Body of pancreas (tissue), 4 donors: ENCODE data around the gene APMAP.

ENCODE experiments used
- CTCF ChIP-seq, 7 experiments: fragments of 450-650 bp in 4 of 7; fragments of 200-600 bp in 3 of 7; sonication (generic) in 3 of 7; IDR thresholded peaks; one replicate each; pipeline ENCODE4 v1.5.1; 2016 to 2019; ENCODE audit warnings: antibody characterized with exemption in 7 of 7
- POLR2A ChIP-seq, 3 donors: fragments of 450-650 bp; IDR thresholded peaks; one replicate each; pipeline ENCODE4 v1.6.1; 2016; ENCODE audit warnings: antibody characterized with exemption in 3 of 3, mild to moderate bottlenecking in 2 of 3

GRCh38 chr20:24949756-24950127, 42.8 kb downstream of the APMAP start:
- no peak for TF ChIP-seq CTCF (IDR thresholded peaks at IDR 0.05)
- no peak for TF ChIP-seq POLR2A (IDR thresholded peaks at IDR 0.05)
